ENCODE measurements around the gene NEK9. TPM values are rescaled to one million over a fixed set of nuclear protein-coding genes. Genes with fewer than 3 reads are reported as not detected.

Gene NEK9
- total RNA-seq, 1 experiment from 2014 or later = 50.8 TPM

DNA sequence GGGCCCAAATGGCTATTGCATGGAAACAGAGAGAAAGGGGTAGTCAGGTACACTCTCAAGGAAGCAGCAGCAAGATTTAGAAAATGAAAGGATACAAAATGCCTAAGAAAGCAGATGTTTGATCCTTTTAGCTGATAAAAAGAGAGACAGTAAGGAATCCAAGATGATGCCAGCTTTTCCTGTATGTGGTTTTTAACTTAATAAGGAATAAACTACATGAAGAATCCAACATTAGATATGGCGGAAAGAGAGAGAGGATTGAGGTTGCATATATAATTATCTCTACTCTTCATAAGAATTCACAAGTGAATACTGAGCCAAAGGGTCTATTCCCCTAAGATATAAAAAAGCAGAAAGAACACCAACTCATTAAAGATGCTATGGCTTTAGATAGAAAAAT, 38.0 kb upstream of the NEK9 start (continued):
- TF ChIP-seq, protein P1, sequence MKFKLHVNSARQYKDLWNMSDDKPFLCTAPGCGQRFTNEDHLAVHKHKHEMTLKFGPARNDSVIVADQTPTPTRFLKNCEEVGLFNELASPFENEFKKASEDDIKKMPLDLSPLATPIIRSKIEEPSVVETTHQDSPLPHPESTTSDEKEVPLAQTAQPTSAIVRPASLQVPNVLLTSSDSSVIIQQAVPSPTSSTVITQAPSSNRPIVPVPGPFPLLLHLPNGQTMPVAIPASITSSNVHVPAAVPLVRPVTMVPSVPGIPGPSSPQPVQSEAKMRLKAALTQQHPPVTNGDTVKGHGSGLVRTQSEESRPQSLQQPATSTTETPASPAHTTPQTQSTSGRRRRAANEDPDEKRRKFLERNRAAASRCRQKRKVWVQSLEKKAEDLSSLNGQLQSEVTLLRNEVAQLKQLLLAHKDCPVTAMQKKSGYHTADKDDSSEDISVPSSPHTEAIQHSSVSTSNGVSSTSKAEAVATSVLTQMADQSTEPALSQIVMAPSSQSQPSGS (CRISPR knock-in tag; IDR thresholded peaks at IDR 0.05; ENCODE audit: borderline replicate concordance, low read depth) = no peak
- TF ChIP-seq, protein P2, sequence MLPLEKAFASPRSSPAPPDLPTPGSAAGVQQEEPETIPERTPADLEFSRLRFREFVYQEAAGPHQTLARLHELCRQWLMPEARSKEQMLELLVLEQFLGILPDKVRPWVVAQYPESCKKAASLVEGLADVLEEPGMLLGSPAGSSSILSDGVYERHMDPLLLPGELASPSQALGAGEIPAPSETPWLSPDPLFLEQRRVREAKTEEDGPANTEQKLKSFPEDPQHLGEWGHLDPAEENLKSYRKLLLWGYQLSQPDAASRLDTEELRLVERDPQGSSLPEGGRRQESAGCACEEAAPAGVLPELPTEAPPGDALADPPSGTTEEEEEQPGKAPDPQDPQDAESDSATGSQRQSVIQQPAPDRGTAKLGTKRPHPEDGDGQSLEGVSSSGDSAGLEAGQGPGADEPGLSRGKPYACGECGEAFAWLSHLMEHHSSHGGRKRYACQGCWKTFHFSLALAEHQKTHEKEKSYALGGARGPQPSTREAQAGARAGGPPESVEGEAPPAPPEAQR (CRISPR knock-in tag; IDR thresholded peaks at IDR 0.05) = no peak
- TF ChIP-seq, protein P3, sequence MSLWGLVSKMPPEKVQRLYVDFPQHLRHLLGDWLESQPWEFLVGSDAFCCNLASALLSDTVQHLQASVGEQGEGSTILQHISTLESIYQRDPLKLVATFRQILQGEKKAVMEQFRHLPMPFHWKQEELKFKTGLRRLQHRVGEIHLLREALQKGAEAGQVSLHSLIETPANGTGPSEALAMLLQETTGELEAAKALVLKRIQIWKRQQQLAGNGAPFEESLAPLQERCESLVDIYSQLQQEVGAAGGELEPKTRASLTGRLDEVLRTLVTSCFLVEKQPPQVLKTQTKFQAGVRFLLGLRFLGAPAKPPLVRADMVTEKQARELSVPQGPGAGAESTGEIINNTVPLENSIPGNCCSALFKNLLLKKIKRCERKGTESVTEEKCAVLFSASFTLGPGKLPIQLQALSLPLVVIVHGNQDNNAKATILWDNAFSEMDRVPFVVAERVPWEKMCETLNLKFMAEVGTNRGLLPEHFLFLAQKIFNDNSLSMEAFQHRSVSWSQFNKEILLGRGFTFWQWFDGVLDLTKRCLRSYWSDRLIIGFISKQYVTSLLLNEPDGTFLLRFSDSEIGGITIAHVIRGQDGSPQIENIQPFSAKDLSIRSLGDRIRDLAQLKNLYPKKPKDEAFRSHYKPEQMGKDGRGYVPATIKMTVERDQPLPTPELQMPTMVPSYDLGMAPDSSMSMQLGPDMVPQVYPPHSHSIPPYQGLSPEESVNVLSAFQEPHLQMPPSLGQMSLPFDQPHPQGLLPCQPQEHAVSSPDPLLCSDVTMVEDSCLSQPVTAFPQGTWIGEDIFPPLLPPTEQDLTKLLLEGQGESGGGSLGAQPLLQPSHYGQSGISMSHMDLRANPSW (CRISPR knock-in tag; conservative IDR thresholded peaks at IDR 0.05; ENCODE audit: low read depth) = no peak
- TF ChIP-seq NR1H2 (CRISPR knock-in tag; IDR thresholded peaks at IDR 0.05) (no peak), SP1 (CRISPR knock-in tag; conservative IDR thresholded peaks at IDR 0.05) (no peak), MYBL2 (CRISPR knock-in tag; IDR thresholded peaks at IDR 0.05) (no peak), MXD4 (CRISPR knock-in tag; IDR thresholded peaks at IDR 0.05; ENCODE audit: borderline replicate concordance) (no peak)
- TF ChIP-seq, protein P4, sequence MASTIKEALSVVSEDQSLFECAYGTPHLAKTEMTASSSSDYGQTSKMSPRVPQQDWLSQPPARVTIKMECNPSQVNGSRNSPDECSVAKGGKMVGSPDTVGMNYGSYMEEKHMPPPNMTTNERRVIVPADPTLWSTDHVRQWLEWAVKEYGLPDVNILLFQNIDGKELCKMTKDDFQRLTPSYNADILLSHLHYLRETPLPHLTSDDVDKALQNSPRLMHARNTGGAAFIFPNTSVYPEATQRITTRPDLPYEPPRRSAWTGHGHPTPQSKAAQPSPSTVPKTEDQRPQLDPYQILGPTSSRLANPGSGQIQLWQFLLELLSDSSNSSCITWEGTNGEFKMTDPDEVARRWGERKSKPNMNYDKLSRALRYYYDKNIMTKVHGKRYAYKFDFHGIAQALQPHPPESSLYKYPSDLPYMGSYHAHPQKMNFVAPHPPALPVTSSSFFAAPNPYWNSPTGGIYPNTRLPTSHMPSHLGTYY (CRISPR knock-in tag; IDR thresholded peaks at IDR 0.05) = no peak
- TF ChIP-seq, protein P5, sequence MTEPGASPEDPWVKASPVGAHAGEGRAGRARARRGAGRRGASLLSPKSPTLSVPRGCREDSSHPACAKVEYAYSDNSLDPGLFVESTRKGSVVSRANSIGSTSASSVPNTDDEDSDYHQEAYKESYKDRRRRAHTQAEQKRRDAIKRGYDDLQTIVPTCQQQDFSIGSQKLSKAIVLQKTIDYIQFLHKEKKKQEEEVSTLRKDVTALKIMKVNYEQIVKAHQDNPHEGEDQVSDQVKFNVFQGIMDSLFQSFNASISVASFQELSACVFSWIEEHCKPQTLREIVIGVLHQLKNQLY (CRISPR knock-in tag; IDR thresholded peaks at IDR 0.05) = no peak
- TF ChIP-seq, protein P6, sequence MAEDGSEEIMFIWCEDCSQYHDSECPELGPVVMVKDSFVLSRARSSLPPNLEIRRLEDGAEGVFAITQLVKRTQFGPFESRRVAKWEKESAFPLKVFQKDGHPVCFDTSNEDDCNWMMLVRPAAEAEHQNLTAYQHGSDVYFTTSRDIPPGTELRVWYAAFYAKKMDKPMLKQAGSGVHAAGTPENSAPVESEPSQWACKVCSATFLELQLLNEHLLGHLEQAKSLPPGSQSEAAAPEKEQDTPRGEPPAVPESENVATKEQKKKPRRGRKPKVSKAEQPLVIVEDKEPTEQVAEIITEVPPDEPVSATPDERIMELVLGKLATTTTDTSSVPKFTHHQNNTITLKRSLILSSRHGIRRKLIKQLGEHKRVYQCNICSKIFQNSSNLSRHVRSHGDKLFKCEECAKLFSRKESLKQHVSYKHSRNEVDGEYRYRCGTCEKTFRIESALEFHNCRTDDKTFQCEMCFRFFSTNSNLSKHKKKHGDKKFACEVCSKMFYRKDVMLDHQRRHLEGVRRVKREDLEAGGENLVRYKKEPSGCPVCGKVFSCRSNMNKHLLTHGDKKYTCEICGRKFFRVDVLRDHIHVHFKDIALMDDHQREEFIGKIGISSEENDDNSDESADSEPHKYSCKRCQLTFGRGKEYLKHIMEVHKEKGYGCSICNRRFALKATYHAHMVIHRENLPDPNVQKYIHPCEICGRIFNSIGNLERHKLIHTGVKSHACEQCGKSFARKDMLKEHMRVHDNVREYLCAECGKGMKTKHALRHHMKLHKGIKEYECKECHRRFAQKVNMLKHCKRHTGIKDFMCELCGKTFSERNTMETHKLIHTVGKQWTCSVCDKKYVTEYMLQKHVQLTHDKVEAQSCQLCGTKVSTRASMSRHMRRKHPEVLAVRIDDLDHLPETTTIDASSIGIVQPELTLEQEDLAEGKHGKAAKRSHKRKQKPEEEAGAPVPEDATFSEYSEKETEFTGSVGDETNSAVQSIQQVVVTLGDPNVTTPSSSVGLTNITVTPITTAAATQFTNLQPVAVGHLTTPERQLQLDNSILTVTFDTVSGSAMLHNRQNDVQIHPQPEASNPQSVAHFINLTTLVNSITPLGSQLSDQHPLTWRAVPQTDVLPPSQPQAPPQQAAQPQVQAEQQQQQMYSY (CRISPR knock-in tag; IDR thresholded peaks at IDR 0.05) = no peak
- TF ChIP-seq, protein P7, sequence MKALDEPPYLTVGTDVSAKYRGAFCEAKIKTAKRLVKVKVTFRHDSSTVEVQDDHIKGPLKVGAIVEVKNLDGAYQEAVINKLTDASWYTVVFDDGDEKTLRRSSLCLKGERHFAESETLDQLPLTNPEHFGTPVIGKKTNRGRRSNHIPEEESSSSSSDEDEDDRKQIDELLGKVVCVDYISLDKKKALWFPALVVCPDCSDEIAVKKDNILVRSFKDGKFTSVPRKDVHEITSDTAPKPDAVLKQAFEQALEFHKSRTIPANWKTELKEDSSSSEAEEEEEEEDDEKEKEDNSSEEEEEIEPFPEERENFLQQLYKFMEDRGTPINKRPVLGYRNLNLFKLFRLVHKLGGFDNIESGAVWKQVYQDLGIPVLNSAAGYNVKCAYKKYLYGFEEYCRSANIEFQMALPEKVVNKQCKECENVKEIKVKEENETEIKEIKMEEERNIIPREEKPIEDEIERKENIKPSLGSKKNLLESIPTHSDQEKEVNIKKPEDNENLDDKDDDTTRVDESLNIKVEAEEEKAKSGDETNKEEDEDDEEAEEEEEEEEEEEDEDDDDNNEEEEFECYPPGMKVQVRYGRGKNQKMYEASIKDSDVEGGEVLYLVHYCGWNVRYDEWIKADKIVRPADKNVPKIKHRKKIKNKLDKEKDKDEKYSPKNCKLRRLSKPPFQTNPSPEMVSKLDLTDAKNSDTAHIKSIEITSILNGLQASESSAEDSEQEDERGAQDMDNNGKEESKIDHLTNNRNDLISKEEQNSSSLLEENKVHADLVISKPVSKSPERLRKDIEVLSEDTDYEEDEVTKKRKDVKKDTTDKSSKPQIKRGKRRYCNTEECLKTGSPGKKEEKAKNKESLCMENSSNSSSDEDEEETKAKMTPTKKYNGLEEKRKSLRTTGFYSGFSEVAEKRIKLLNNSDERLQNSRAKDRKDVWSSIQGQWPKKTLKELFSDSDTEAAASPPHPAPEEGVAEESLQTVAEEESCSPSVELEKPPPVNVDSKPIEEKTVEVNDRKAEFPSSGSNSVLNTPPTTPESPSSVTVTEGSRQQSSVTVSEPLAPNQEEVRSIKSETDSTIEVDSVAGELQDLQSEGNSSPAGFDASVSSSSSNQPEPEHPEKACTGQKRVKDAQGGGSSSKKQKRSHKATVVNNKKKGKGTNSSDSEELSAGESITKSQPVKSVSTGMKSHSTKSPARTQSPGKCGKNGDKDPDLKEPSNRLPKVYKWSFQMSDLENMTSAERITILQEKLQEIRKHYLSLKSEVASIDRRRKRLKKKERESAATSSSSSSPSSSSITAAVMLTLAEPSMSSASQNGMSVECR (CRISPR knock-in tag; IDR thresholded peaks at IDR 0.05; ENCODE audit: borderline replicate concordance) = no peak
